HG03571 (cell line): Measurements from ENCODE around the gene IMMP1L.
"Not testable (repeated sequence)": the region's sequence is repeated elsewhere in the genome, so short reads cannot be mapped to it uniquely, and the experiment has no call there.

Source experiments
- ATAC-seq: cut with Tn5 transposase; IDR thresholded peaks from one replicate; pipeline ENCODE4 v1.9.1; 2021; ENCODE audit not compliant: unreplicated experiment

The IMMP1L gene

GRCh38 chr11:31509429-31510345, at the start of gene IMMP1L, which contains the start of gene ELP4:
Gene IMMP1L, minus strand, starts transcription at chr11:31509622. Its CDS starts 46,346 bp downstream, at chr11:31463276.
Gene ELP4, plus strand, starts transcription at chr11:31509767. Its CDS starts 18 bp downstream, at chr11:31509785.
- peak; percentile 100 for ATAC-seq

- no peak for ATAC-seq
Observed at GRCh38 chr11:31558001-31558400, 48.6 kb upstream of the IMMP1L start.

- no peak for ATAC-seq
Observed at GRCh38 chr11:31555938-31556337, 46.5 kb upstream of the IMMP1L start.

- ATAC-seq = no peak
Observed at GRCh38 chr11:31542862-31543261, 33.4 kb upstream of the IMMP1L start.

GRCh38 chr11:31535479-31535878, 26.1 kb upstream of the IMMP1L start:
- no peak for ATAC-seq

- no peak for ATAC-seq
Observed at GRCh38 chr11:31531293-31531692, 21.9 kb upstream of the IMMP1L start.

GRCh38 chr11:31529701-31530100, 20.3 kb upstream of the IMMP1L start:
- ATAC-seq = no peak

- ATAC-seq = no peak
Observed at GRCh38 chr11:31529189-31529588, 19.8 kb upstream of the IMMP1L start.

GRCh38 chr11:31521497-31522150, 12.2 kb upstream of the IMMP1L start:
- ATAC-seq = no peak

- no peak for ATAC-seq
Observed at GRCh38 chr11:31512117-31512516, 2.7 kb upstream of the IMMP1L start.

- ATAC-seq = peak; percentile 2
Observed at GRCh38 chr11:31509051-31509428, 382 bp downstream of the IMMP1L start.

GRCh38 chr11:31500560-31500959, 8.9 kb downstream of the IMMP1L start:
- no peak for ATAC-seq

- no peak for ATAC-seq
Observed at GRCh38 chr11:31499576-31500178, 9.7 kb downstream of the IMMP1L start.

- not testable (repeated sequence) for ATAC-seq
Observed at GRCh38 chr11:31493762-31494161, 15.7 kb downstream of the IMMP1L start.

GRCh38 chr11:31493235-31493634, 16.2 kb downstream of the IMMP1L start:
- no peak for ATAC-seq

- no peak for ATAC-seq
Observed at GRCh38 chr11:31492320-31492913, 17.0 kb downstream of the IMMP1L start.

GRCh38 chr11:31487848-31488247, 21.6 kb downstream of the IMMP1L start:
- ATAC-seq = no peak

GRCh38 chr11:31484497-31484896, 24.9 kb downstream of the IMMP1L start:
- no peak for ATAC-seq

- ATAC-seq = no peak
Observed at GRCh38 chr11:31480930-31481329, 28.5 kb downstream of the IMMP1L start.

- ATAC-seq = no peak
Observed at GRCh38 chr11:31479066-31479465, 30.4 kb downstream of the IMMP1L start.

GRCh38 chr11:31478223-31478590, 31.2 kb downstream of the IMMP1L start:
- ATAC-seq = no peak
